HepG2 (cell line): ENCODE measurements around the gene FKBP8.

ENCODE experiments used
- MATR3 ChIP-seq: sonication (generic); formaldehyde crosslinking; IDR thresholded peaks from 2 replicates; pipeline ENCODE4 v1.4.0; 2020; ENCODE audit warnings: missing genetic modification reagents
- PHF8 ChIP-seq: sonication (generic); formaldehyde crosslinking; IDR thresholded peaks from 2 replicates; pipeline ENCODE4 v1.5.0; 2020; ENCODE audit warnings: missing genetic modification reagents
- SMC3 ChIP-seq: IDR thresholded peaks from 2 replicates; pipeline ENCODE4 v1.6.1; 2011; ENCODE audit warnings: low read length, improper control_type of control experiment
- ZNF12 ChIP-seq: sonication (generic); formaldehyde crosslinking; IDR thresholded peaks from 2 replicates; pipeline ENCODE4 v1.5.0; 2020; ENCODE audit warnings: missing genetic modification reagents

- TF ChIP-seq MATR3 = no peak
- no peak for TF ChIP-seq ZNF12
- TF ChIP-seq SMC3 = no peak
- no peak for TF ChIP-seq PHF8 (CRISPR knock-in tag)
These were observed 18.7 kb upstream of the FKBP8 start for GRCh38 chr19:18562086-18562485.
